ENCODE data around the gene TRIM71. TPM values are rescaled to one million over a fixed set of nuclear protein-coding genes. Genes with fewer than 3 reads are reported as not detected.

Gene TRIM71
- total and polyA plus RNA-seq, 2 of the 13 experiments (the other 11 are each of a cell fraction or from before 2014, with no cell fraction given) = 21.7 to 76.9 TPM

GRCh38 chr3:32843510-32844321, 25.9 kb downstream of the TRIM71 start:
- FAIRE-seq = no peak
- intact Hi-C loops (cut with micrococcal nuclease; ENCODE audit: unreplicated experiment) = loop anchor here (5.0 kb wide), 1 partner anchor 44 kb away; no protein-coding TSS in a partner anchor
- peak overlapping the region in 1 of 3 experiments; percentile 21; a peak in 1 of 6 replicates for H3K4me3 ChIP-seq (replicated peaks in 1 of 3; ENCODE audit: insufficient read depth in 1 of 3, low read depth in 2 of 3, low read length in 3 of 3)
- peaks cover 97% of the 10 kb centered on the region for H3K79me2 ChIP-seq (ENCODE audit: insufficient read depth, low read length)
- 65% methylated on average over 17 of the region's 17 CpGs for WGBS (ENCODE audit: low lambda C conversion rate)
- peaks cover 99% of the 10 kb centered on the region for H3K4me1 ChIP-seq (ENCODE audit: insufficient read depth, low read length)
- no peak for ATAC-seq
- no peak overlapping the region for H2AFZ ChIP-seq (ENCODE audit: low read length)
- peak overlapping the region; percentile 80 for H3K4me2 ChIP-seq (ENCODE audit: low read depth, low read length)
- H3K27me3 ChIP-seq (ENCODE audit: control insufficient read depth in 1 of 2, insufficient read depth in 2 of 2, low read length in 2 of 2) = no peaks in the 10 kb centered on the region
- peaks cover 0 to 5% of the 10 kb centered on the region in 2 experiments; a peak in 2 of 5 replicates for H3K36me3 ChIP-seq (replicated peaks in 1 of 2; ENCODE audit: control insufficient read depth in 1 of 2, insufficient read depth in 2 of 2, low read length in 2 of 2)
- ChIA-PET CTCF (ENCODE audit: low intra/inter-chr PET ratio, low total read pairs) (no interaction called here), POLR2A (interaction anchor here (2.3 to 5.7 kb wide), 2 partner anchors 13 to 28 kb away, joined by 10 to 36 read pairs; partner anchors contain the start of gene TRIM71)
- H3K27ac ChIP-seq (ENCODE audit: extremely low read length, insufficient read depth, low read length) = peak overlapping the region; percentile 100
- in situ Hi-C loops (cut with HindIII; ENCODE audit: extremely low pct_ligation_motif_present, low pct_unique_long_range_greater_than_20kb) = no loop called here
- no TSS peak for BruUV-seq (replicated peaks)
- 0 out of 2 replicates have a peak overlapping the region, but pooled peaks have one; percentile 27 for H3K9ac ChIP-seq (ENCODE audit: insufficient read depth, low read depth, low read length)
- no peaks in the 10 kb centered on the region for H3K9me3 ChIP-seq (ENCODE audit: low read length)
- DNase-seq (ENCODE audit: low spot score) = no peak
- H4K20me1 ChIP-seq (ENCODE audit: insufficient read depth, low read length) = peaks cover 68% of the 10 kb centered on the region
- no peak for TF ChIP-seq ZBTB39 (CRISPR knock-in tag; IDR thresholded peaks at IDR 0.05)
- no peak for TF ChIP-seq ZNF124 (CRISPR knock-in tag; IDR thresholded peaks at IDR 0.05)
- no peak for TF ChIP-seq SUZ12 (IDR thresholded peaks at IDR 0.05; ENCODE audit: low read depth, low read length)
- no peak for TF ChIP-seq YEATS2 (CRISPR knock-in tag; IDR thresholded peaks at IDR 0.05; ENCODE audit: borderline replicate concordance)
- no peak for TF ChIP-seq HMGXB3 (CRISPR knock-in tag; IDR thresholded peaks at IDR 0.05; ENCODE audit: borderline replicate concordance)
- TF ChIP-seq ZBTB33 (CRISPR knock-in tag; IDR thresholded peaks at IDR 0.05) = peak; percentile 52; the same call in 1 of the 2 replicates
- no peak for TF ChIP-seq HNF4A (CRISPR knock-in tag; IDR thresholded peaks at IDR 0.05)
- no peak for TF ChIP-seq HNRNPLL (IDR thresholded peaks at IDR 0.05; ENCODE audit: low read depth, low read length, poor library complexity, severe bottlenecking)
- no peak for TF ChIP-seq ZNF703 (CRISPR knock-in tag; IDR thresholded peaks at IDR 0.05; ENCODE audit: borderline replicate concordance)
- 0 out of 2 replicates have a peak, but pooled peaks have one; percentile 59 for TF ChIP-seq ZNF652 (CRISPR knock-in tag; IDR thresholded peaks at IDR 0.05; ENCODE audit: borderline replicate concordance, low read depth)
- no peak for TF ChIP-seq ZKSCAN1 (IDR thresholded peaks at IDR 0.05; ENCODE audit: low read length)
- TF ChIP-seq FOXO4 (CRISPR knock-in tag; conservative IDR thresholded peaks at IDR 0.05) = 0 out of 2 replicates have a peak, but pooled peaks have one; percentile 31

All from HepG2 (cell line).